HG02798 (cell line): ENCODE results near the gene TTBK2.
"Not testable (repeated sequence)": the region's sequence is repeated elsewhere in the genome, so short reads cannot be mapped to it uniquely, and the experiment has no call there.

ENCODE experiments used
- ATAC-seq: cut with Tn5 transposase; IDR thresholded peaks from one replicate; pipeline ENCODE4 v1.9.1; 2021; ENCODE audit warnings: mild to moderate bottlenecking; ENCODE audit not compliant: unreplicated experiment, poor library complexity

The TTBK2 gene

DNA sequence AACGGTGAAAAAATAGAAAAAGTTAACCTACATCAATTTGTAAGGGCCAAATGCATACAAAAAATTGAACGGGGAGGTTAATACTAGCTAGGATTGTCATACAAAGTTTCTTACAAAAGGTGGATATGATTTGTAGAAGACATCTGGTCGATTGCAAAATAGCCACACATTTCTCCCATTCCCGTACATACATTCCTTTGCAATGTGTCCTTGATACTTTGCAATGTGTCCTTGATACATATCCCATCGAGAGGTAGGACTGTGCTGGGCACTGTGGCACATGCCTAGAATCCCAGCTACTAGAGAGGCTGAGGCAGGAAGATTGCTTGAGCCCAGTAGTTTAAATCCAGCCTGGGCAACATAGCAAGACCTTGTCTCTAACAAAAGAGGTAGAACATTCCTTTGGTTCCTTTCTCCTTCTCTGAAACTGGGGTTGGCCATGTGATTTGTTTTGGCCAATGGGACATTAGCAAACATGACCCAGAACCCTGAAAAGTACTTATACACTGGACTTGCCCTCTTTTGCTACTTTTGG, 9.5 kb downstream of the TTBK2 start:
- no peak for ATAC-seq

DNA sequence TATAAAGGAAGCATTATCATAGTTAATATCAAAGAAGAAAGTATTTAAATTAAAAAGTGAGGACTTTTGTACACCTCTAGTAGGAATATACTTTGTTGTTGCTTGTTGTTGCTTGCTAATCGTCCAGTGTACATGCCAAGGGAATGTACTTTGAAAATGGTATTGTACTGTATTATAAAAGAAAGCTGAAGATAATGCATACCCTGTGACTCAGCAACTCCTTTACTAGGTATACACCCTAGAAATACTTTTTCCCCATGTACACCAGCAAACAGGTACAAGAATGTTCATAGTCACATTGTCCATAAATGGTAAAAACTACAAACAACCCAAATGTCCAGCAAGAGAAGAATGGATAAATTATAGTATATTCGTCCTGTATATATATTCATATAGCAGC, 12.0 kb downstream of the TTBK2 start:
- no peak for ATAC-seq

DNA sequence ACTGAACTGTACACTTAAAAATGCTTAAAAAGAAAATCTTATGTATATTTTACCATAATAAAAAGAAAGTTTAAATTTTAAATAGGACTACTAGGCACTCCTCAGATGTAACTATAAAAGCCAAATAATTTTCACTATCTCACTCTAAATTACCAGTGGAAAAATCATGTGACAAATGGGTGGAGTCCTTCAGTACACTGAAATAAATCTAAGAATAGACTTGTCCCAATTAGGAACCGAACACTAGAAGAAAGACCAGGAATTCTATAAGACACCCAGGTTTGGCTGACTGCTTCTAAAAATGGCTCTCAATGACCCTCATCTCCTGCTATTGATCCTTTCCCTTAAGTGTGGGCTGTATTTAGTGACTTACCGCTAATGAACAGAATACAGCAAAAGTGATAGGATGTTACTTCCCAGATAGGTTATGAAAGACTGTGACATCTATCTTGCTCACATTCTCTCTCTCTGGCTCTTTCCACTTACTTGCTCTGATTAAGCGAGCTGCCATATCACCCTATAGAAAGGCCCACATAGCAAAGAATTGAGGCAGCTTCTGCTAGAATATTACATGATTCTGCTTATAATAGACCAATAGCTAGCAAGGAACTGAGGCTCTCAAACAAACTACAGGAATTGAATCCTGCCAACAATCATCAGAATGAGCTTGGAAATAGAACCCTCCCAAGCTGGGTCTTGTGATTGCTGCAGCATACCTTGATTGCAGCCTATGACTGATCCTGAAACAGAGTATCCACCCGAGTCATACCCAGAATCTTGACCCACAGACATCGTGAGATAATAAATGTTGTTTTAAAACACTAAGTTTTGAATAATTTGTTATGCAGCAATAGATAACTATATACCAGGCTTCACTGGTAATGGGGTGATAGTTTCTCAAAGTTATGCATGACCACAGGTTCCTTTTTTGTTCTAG, 16.9 kb downstream of the TTBK2 start:
- ATAC-seq, result no peak

DNA sequence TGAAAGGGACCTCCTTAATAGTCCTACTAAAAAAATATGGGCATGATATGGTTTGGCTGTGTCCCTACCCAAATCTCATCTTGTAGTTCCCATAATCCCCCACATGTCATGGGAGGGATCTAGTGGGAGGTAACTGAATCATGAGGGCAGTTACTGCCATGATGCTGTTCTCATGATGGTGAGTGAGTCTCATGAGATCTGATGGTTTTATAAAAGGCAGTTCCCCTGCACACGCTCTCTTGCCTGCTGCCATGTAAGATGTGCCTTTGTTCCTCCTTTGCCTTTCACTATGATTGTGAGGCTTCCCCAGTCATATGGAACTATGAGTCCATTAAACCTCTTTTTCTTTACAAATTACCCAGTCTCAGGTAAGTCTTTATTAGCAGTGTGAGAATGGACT, 26.7 kb downstream of the TTBK2 start:
- ATAC-seq, result not testable (repeated sequence)

DNA sequence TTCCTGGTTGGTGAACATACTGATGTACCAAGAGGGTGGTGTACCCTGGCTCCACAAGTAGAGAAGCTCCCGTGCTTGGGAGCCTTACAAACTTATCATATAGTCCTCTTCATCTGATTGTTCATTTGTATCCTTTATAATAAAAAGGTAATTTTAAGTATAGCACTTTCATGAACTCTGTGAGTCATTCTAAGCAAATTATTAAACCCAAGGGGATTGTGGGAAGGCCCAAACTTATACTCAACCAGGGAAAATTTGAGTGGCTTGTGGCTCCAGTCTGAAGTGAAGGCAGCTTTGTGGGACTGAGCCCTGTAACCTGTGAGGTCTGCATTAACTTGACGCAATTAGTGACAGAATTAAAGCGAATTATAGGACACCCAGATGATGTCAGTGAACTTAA, 29.0 kb downstream of the TTBK2 start:
- no peak for ATAC-seq

DNA sequence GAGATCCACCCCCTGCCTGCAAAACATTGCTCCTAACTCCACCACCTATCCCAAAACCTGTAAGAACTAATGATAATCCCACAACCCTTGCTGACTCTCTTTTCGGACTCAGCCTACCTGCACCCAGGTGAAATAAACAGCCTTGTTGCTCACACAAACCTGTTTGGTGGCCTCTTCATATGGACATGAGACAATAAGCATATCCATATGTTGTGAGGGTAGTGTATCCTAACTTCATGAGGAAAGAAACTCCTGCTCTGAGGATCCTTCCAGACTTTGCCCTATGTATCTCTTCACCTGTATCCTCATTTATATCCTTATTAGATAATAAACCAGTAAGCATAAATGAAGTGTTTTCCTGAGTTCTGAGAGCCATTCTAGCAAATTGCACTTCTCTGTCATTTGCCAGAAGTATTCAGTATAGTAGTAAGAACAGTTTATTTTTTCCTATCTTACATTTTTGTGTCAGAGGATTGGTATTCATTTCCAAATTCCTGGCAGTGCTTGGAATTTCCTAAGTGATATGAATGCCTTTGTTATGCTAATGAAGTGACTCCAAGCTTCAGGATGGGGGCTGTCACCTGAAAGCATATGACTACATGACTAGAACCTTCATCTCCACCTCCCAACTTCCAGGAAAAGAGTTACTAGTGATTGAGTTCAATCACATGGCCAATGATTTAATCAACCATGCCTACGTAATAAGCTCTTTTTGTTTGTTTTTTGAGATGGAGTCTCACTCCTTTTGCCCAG, 30.2 kb downstream of the TTBK2 start:
- ATAC-seq, result no peak

DNA sequence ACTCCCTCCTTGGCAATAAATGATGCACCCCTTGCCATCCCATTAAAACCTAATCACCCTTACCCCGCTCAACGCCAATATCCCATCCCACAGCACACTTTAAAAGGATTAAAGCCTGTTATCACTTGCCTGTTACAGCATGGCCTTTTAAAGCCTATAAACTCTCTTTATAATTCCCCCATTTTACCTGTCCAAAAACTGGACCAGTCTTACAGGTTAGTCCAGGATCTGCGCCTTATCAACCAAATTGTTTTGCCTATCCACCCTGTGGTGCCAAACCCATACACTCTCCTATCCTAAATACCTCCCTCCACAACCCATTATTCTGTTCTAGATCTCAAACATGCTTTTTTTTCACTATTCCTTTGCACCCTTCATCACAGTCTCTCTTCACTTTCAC, 33.2 kb downstream of the TTBK2 start:
- ATAC-seq, result not testable (repeated sequence)

DNA sequence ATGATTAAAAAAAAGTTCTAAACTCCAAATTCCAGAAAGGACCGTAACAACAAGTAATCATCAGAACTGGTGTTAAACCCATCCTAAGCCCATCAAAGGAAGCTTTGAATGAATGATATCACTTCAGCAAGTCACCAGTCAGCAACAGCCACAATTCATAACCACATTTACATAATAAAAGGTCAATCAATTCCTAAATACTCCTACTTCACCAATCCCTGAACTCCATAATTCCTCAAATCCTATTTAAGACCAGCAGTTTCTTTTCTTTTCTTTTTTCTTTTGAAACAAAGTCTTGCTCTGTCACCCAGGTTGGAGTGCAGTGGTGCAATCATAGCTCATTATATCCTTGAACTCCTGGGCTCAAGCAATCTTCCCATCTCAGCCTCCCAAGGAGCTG, 40.5 kb downstream of the TTBK2 start:
- no peak for ATAC-seq

DNA sequence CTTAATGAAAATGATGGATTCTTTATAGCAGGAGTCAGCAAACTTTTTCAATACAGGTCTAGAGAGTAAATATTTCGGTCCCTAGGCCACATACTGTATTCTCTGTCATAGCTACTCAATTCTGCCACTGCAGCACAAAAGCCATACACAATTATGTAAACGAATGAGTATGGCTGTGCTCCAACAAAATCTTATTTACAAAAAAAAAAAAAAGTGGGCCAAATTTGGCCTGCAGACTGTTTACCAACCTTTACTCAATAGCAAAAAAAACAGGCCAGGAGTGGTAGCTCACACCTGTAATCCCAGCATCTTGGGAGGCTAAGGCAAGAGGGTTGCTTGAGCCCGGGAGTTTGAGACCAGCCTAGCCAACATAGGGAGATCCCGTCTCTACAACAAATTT, 41.1 kb downstream of the TTBK2 start:
- ATAC-seq, result no peak

DNA sequence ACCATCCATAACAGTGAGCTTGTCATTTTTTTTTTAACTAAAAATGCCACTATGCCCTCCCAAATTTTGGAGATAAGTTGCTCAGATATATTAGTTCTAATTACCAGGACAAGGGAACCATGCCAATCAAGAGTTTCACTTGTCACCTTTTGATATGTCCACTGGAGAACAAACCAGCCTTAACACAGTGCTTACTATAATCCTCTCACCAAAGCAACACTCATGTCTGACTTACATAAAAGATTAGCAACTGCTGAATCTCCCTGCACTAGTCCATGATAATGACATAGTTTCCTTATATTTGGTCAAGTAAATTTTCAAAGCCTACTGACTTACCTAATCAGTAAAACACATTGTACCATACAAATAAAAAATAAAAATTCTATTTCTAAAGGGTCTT, 44.4 kb downstream of the TTBK2 start:
- no peak for ATAC-seq

DNA sequence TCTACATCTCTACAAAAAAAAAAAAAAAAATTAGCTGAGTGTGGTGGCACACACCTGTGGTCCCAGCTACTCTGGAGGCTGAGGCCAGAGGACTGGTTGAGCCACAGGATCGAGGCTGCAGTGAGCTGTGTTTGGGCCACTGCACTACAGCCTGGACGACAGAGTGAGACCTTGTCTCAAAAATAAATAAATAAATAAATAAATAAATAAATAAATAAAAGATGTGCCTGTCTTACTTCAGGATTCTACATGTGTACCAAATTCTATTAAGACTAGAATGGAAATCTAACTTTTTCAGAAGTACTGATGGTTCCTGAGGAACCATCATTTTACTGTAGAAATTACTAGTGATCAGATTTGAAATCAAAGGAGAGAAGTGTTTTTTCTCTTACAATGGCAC, 51.9 kb downstream of the TTBK2 start:
- ATAC-seq, result no peak

DNA sequence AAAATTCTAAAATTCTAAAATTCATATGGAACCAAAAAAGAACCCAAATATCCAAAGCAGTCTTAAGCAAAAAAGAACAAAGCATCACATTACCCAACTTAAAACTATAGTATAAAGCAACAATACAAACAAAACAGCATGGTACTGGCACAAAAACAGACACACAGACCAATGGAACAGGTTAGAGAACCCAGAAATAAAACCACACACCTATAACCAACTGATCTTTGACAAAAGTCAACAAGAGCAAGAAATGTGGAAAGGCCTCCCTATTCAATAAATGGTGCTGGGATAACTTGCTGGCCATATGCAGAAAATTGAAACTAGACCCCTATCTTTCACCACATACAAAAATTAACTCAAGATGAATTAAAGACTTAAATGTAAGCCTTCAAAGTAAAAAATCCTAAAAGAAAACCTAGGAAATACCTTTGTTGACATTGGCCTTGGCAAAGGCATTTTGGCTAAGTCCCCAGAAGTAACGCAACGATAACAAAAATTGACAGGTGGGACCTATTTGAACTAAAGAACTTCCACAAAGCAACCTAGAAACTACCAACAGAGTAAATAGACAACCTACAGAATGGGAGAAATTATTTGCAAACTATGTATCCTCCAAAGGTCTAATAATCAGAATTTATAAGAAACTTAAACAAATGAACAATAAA, 56.9 kb downstream of the TTBK2 start:
- no peak for ATAC-seq

DNA sequence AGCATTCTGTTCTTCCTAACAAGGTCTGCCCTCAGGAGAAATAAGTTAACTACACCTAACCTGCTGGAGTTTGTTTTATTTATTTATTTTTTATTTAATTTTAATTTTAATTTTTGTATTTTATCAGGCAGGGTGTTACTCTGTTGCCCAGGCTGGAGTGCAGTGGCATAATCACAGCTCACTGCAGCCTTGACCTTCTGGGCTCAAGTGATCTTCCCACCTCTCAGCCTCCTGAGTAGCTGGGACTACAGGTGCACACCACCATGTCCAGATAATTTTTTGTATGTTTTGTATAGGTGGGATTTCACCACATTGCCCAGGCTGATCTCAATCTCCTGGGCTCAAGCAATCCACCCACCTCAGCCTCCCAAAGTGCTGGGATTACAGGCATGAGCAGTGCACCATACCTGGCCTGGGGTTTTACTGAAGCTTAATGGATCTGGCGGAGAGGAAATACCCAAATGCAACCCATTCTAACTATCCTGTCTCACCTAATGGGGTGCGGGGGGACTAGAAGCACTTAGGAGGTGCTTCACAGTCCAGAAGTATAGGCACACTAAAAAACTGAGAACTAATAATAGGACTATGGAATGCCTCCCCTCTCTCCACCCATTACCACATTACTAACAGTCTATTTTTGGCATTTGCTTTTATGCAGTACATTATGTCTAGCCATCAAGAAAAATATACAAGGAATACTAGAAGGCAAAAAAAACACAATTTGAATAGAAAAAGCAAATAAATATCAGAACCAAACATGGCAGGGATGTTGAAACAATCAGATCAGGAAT, 61.4 kb downstream of the TTBK2 start:
- ATAC-seq, result no peak

DNA sequence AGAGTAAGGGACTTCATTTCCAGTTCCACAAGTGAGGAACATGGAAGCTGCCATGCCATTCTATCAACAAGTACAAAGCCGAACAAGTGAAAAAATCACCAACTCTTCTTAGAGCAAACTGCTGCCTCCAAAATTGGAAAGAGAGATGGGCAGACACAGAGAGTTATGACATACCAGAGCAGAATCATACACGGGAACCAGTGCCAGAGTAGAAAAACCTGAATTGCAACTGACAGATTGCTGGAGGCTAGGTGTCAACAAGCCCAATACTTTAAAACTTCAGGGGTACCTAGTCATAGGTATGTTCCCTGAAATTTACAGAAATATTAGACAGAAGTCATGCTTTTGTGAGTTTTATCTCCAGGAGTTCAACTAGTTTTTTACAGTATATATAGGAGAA, 62.0 kb downstream of the TTBK2 start:
- ATAC-seq, result no peak

DNA sequence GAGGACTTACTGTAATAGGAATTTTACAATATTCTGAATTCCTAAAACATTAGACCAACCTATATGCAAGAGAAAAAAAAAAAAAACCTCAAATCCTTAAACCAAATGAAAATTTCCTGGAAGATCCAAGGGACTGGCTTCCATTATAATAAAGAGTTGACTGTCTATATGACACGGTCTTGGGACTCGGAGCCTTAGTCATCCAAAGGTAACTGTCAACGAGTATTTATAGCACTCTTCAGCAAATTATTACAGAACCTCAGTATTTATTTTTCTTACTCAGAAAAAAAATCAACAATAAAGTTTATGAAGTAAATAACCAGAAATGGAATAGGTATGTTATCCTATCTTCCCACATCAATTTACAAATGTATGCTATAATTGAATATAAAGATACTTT, 66.0 kb downstream of the TTBK2 start:
- ATAC-seq, result no peak

DNA sequence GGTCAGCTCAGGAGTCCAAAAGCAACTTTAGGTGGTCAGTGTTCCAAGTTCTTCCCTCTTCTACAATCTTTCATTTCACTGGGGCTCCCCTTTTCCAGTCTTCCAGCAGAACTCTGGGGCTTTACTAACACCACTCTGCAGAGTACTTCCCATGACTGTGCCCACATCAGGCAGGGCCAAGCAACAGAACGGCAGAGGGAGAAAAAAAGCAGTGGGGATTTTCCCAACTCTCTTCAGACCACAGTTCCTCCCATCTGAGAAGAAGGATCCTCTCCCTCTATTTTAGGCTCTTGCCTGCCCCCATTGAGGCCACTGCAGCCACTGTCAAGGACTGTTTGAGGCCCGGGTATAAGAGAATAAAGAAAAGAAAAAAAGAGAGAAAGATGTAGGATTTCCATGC, 70.7 kb downstream of the TTBK2 start:
- no peak for ATAC-seq

DNA sequence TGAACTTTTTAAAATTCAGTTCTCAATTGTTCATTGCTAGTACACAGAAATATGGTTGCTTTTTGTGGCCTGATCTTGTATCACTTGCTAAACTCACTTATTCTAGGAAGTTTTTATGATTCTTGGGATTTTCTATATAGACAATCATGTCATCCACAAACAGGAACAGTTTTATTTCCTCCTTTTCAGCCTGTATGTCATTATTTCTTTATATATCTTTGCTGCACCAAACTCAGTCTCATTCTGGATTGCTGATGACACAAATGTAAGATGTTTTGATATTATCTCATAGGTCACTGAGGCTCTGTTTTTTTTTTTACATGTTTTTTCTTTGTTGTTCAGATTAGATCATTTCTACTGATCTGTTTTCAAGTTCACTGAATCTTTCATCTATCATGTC, 71.7 kb downstream of the TTBK2 start:
- no peak for ATAC-seq

DNA sequence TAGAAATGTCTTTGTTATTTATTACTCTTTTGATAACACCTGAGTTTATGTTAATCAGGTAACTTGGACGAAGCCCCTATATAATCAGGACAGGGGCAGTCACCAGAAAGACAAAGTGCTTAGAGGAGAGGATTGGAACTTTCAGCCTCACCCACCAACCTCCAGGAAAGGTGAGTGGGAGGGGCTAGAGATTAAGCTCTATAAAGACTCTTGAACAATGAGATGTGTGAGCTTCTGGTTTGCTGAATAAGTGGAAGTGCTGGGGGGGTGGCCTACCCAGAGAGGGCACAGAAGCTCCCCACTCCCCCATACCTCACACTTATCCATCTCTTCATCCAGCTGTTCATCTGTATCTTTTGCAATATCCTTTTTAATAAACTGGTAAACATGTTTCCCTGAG, 73.9 kb downstream of the TTBK2 start:
- ATAC-seq, result no peak

DNA sequence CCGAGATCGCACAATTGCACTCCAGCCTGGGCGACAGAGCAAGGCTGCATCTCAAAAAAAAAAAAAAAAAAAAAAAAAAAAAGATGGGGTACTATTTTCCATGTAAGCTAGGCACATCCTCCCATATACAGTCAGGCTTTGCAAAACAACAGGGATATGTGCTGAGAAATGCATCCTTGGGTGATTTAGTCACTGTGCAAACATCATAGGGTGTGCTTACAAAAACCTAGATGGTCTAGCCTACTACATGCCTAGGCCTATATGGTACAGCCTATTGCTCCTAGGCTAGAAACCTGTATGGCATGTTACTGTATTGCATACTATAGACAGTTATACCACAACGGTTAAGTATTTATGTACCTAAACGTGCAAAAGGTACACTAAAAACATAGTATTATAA, 75.0 kb downstream of the TTBK2 start:
- ATAC-seq, result no peak

DNA sequence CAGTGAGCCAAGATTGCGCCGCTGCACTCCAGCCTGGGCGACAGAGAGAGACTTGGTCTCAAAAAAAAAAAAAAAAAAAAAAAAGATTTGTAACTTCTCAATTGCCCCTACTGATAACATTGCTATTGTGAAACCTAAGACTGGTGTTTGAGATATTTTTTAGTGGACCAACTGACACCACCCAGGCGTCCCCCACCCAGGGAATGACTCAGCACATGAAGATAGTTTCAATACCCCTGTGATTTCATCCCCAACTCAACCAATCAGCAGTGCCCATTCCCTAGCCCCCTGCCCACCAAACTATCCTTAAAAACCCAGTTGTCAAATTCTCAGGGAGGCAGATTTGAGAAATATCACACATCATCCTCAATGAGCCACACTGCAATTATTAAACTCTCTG, 76.9 kb downstream of the TTBK2 start:
- no peak for ATAC-seq
